Ovary (tissue), 3 donors: ENCODE measurements around the gene CPVL.

ENCODE experiments used
- EP300 ChIP-seq: sonication (generic); formaldehyde crosslinking; IDR thresholded peaks from one replicate; pipeline ENCODE4 v1.6.1; 2017; ENCODE audit warnings: antibody characterized with exemption
- POLR2A ChIP-seq: fragments of 450-650 bp; IDR thresholded peaks from one replicate; pipeline ENCODE4 v1.6.1; 2017; ENCODE audit warnings: antibody characterized with exemption, mild to moderate bottlenecking, moderate library complexity
- TF ChIP-seq, protein P1 (sequence below), 3 donors: fragments of 450-650 bp in 2 of 3; fragments of 200-600 bp in 1 of 3; IDR thresholded peaks; one replicate each; pipeline versions ENCODE4 v1.5.1 to v1.8.0; 2016 to 2022; ENCODE audit warnings: antibody characterized with exemption in 3 of 3, mild to moderate bottlenecking in 1 of 3
- donor health status: DM: no; HTN: no; CAD: no.

DNA sequence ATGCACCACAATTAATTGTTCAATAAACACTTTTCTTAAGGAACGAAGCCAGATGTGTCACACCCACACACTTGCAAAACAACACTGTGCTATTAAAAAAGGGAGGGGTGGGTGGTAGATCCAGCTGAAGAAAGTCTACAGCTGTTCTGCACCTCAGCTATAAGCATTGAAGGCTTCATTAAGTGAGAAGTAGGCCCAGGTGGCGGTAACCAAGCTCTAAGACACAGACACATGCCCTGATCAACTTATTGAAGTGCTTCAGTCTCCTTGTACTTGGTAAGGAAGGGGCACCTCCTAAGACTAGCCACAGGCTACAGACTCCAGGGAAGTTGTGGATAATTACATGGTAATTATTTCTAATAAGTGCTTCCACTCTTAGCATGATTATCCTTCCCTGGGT is 4.5 kb upstream of the CPVL start:
- TF ChIP-seq POLR2A (no peak), EP300 (no peak)
- TF ChIP-seq, protein P1, sequence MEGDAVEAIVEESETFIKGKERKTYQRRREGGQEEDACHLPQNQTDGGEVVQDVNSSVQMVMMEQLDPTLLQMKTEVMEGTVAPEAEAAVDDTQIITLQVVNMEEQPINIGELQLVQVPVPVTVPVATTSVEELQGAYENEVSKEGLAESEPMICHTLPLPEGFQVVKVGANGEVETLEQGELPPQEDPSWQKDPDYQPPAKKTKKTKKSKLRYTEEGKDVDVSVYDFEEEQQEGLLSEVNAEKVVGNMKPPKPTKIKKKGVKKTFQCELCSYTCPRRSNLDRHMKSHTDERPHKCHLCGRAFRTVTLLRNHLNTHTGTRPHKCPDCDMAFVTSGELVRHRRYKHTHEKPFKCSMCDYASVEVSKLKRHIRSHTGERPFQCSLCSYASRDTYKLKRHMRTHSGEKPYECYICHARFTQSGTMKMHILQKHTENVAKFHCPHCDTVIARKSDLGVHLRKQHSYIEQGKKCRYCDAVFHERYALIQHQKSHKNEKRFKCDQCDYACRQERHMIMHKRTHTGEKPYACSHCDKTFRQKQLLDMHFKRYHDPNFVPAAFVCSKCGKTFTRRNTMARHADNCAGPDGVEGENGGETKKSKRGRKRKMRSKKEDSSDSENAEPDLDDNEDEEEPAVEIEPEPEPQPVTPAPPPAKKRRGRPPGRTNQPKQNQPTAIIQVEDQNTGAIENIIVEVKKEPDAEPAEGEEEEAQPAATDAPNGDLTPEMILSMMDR (IDR thresholded peaks at IDR 0.05): no peak
